SIG-M5 (cell line): ENCODE data around the gene P2RX1.
A peak's percentile ranks its signal among the peaks of the same experiment; 100 is the strongest.

ENCODE experiments used
- DNase-seq: peaks from one replicate; lab custom pipeline; 2025; lab: John Stamatoyannopoulos, UW

Gene P2RX1

GRCh38 chr17:3924512-3925350 lies 8.5 kb upstream of the P2RX1 start:
- DNase-seq: no peak

- DNase-seq: no peak
Observed at GRCh38 chr17:3923466-3924190, 7.4 kb upstream of the P2RX1 start.

- no peak for DNase-seq
Observed at GRCh38 chr17:3922765-3923164, 6.5 kb upstream of the P2RX1 start.

- DNase-seq: no peak
Observed at GRCh38 chr17:3921502-3922319, 5.4 kb upstream of the P2RX1 start.

GRCh38 chr17:3921006-3921405 lies 4.7 kb upstream of the P2RX1 start:
- no peak for DNase-seq

- DNase-seq: no peak
Observed at GRCh38 chr17:3919123-3919624, 2.9 kb upstream of the P2RX1 start.

- no peak for DNase-seq
Observed at GRCh38 chr17:3918372-3919122, 2.3 kb upstream of the P2RX1 start.

GRCh38 chr17:3917391-3917931 lies 1.2 kb upstream of the P2RX1 start:
- no peak for DNase-seq

GRCh38 chr17:3916825-3917224 lies 560 bp upstream of the P2RX1 start:
- no peak for DNase-seq

GRCh38 chr17:3915581-3915994 lies 677 bp downstream of the P2RX1 start:
- DNase-seq: no peak

- no peak for DNase-seq
Observed at GRCh38 chr17:3914312-3914670, 2.0 kb downstream of the P2RX1 start.

GRCh38 chr17:3913531-3914311 lies 2.5 kb downstream of the P2RX1 start:
- no peak for DNase-seq

GRCh38 chr17:3912827-3913226 lies 3.4 kb downstream of the P2RX1 start:
- DNase-seq: no peak

GRCh38 chr17:3911271-3912053 lies 4.8 kb downstream of the P2RX1 start:
- peak; percentile 75 for DNase-seq

GRCh38 chr17:3910420-3911270 lies 5.6 kb downstream of the P2RX1 start:
- DNase-seq: no peak

GRCh38 chr17:3909257-3909656 lies 7.0 kb downstream of the P2RX1 start:
- no peak for DNase-seq

- DNase-seq: no peak
Observed at GRCh38 chr17:3907483-3908216, 8.6 kb downstream of the P2RX1 start.

- DNase-seq: no peak
Observed at GRCh38 chr17:3906881-3907280, 9.4 kb downstream of the P2RX1 start.
